Thoracic aorta (tissue), 2 donors: Measurements from ENCODE around the gene CCDC77. TPM values are rescaled to one million over a fixed set of nuclear protein-coding genes. Genes with fewer than 3 reads are reported as not detected.
A peak's percentile ranks its signal among the peaks of the same experiment; 100 is the strongest.
"Not testable (repeated sequence)": the region's sequence is repeated elsewhere in the genome, so short reads cannot be mapped to it uniquely, and the experiment has no call there.

Experiments
- ATAC-seq: fragments of 150-250 bp; one replicate; pipeline ENCODE4 v1.8.0; 2017; ENCODE audit warnings: low read depth; ENCODE audit not compliant: insufficient number of reproducible peaks, low FRiP score
- DNase-seq: peaks from one replicate; pipeline ENCODE4 v3.0.0-alpha.2; 2020; ENCODE audit warnings: low spot score
- H3K27ac ChIP-seq, 2 donors: fragments of 200-600 bp; sonication (generic); 1 replicate in 1 of 2; 2 replicates in 1 of 2; pipeline ENCODE4 v1.5.1; 2016; ENCODE audit warnings: mild to moderate bottlenecking in 2 of 2, moderate library complexity in 2 of 2
- H3K27me3 ChIP-seq: fragments of 200-600 bp; sonication (generic); replicated peaks from 2 replicates; pipeline ENCODE4 v1.6.0; 2016; ENCODE audit warnings: mild to moderate bottlenecking; ENCODE audit not compliant: insufficient read depth
- H3K36me3 ChIP-seq: fragments of 200-600 bp; sonication (generic); one replicate; pipeline ENCODE4 v1.5.1; 2016
- H3K4me1 ChIP-seq, 2 donors: fragments of 200-600 bp; sonication (generic); 1 replicate in 1 of 2; 2 replicates in 1 of 2; pipeline versions ENCODE4 v1.5.1 to v1.6.0; 2016; ENCODE audit warnings: low read depth in 2 of 2, mild to moderate bottlenecking in 1 of 2; ENCODE audit not compliant: control insufficient read depth in 1 of 2
- H3K4me3 ChIP-seq: fragments of 200-600 bp; sonication (generic); 2 replicates; pipeline ENCODE4 v1.5.1; 2016; ENCODE audit warnings: mild to moderate bottlenecking
- H3K9me3 ChIP-seq: fragments of 200-600 bp; sonication (generic); 2 replicates; pipeline ENCODE4 v1.5.1; 2016
- total RNA-seq, 2 donors: library from RNA; depleted of rRNA; stranded (reverse); fragments of >200 nt; gene quantifications; one replicate each; pipeline versions ENCODE4 v1.1.0 to v1.2.3, GENCODE V29; 2016
- TF ChIP-seq, protein P1 (sequence below): fragments of 200-600 bp; sonication (generic); IDR thresholded peaks from one replicate; pipeline ENCODE4 v1.5.1; 2019; ENCODE audit warnings: antibody characterized with exemption

CCDC77 gene
- total RNA-seq, 2 donors from 2014 or later: 5.6 to 7.2 TPM

DNA sequence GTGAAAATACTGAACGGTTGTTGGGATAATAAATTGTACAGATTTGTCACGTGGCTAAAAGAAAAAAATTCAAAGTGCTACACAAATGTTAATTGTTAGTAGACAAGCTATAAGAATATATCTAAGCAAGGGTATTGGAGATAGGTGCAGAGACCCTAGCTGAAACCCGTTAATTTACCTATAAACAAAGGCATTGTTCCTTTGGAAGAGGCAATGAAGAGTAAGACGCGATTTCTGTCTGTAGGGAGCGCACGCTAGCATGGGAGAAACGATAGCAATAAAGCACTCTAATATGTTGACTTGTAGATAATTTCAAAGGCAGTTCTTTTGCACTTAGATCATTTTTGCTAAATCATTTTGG lies 565 bp downstream of the CCDC77 start:
- Histone ChIP-seq H3K4me3 (peak overlapping the region; percentile 82), H3K9me3 (no peaks in the 10 kb centered on the region), H3K27ac (peak overlapping the region; percentile 43 to 74), H3K4me1 (peaks cover 6 to 14% of the 10 kb centered on the region in 2 donors), H3K27me3 (no peaks in the 10 kb centered on the region), H3K36me3 (no peaks in the 10 kb centered on the region)
- DNase-seq (no peak), ATAC-seq (no peak)
- TF ChIP-seq, protein P1, sequence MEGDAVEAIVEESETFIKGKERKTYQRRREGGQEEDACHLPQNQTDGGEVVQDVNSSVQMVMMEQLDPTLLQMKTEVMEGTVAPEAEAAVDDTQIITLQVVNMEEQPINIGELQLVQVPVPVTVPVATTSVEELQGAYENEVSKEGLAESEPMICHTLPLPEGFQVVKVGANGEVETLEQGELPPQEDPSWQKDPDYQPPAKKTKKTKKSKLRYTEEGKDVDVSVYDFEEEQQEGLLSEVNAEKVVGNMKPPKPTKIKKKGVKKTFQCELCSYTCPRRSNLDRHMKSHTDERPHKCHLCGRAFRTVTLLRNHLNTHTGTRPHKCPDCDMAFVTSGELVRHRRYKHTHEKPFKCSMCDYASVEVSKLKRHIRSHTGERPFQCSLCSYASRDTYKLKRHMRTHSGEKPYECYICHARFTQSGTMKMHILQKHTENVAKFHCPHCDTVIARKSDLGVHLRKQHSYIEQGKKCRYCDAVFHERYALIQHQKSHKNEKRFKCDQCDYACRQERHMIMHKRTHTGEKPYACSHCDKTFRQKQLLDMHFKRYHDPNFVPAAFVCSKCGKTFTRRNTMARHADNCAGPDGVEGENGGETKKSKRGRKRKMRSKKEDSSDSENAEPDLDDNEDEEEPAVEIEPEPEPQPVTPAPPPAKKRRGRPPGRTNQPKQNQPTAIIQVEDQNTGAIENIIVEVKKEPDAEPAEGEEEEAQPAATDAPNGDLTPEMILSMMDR: no peak

DNA sequence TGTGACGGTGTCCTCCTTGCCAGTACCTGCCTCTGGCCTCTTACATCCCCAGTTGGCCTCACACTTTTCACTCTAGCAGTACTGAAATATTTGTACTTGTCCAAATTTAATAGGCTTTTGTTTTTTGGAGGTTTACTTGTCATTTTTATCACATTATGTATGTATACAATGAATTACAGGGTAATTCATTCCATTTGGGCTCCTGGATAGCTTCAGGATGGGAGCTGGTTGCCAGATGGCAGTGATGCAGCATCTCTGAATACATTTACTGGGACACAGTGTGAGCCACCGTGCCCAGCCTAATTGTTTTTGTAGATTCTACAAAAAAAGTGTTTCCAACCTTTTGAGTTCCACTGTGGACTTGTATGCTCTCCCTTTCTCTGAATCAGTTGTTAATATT lies 13.4 kb downstream of the CCDC77 start:
- ATAC-seq: no peak
- no peaks in the 10 kb centered on the region for H3K36me3 ChIP-seq

DNA sequence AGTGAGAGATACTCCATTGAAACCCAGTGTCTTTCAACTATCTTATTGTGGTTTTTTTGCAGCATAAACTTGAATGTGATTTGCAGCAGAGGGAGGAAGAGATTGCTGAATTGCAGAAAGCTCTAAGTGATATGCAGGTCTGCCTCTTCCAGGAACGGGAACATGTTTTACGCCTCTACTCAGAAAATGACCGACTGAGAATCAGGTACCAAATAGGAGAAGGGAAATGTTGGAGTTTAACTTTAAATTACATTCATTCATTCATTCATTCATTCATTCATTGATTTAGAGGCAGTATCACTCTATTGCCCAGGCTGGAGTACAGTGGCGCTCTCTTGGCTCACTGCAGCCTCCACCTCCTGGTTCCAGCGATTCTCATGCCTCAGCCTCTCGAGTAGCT lies 17.0 kb downstream of the CCDC77 start:
- H3K4me1 ChIP-seq: no peaks in the 10 kb centered on the region
- no peaks in the 10 kb centered on the region for H3K9me3 ChIP-seq
- H3K27me3 ChIP-seq: no peaks in the 10 kb centered on the region
- TF ChIP-seq, protein P1: no peak
- H3K36me3 ChIP-seq: no peaks in the 10 kb centered on the region
- no peak overlapping the region for H3K4me3 ChIP-seq
- H3K27ac ChIP-seq: no peak overlapping the region
- ATAC-seq: no peak
- no peak for DNase-seq

More for the DNA sequence above, 13.4 kb downstream of the CCDC77 start:
- no peak for DNase-seq
- no peak overlapping the region for H3K4me3 ChIP-seq
- H3K27me3 ChIP-seq: no peaks in the 10 kb centered on the region
- no peaks in the 10 kb centered on the region for H3K4me1 ChIP-seq
- TF ChIP-seq, protein P1: no peak
- H3K27ac ChIP-seq: no peak overlapping the region
- H3K9me3 ChIP-seq: no peaks in the 10 kb centered on the region

DNA sequence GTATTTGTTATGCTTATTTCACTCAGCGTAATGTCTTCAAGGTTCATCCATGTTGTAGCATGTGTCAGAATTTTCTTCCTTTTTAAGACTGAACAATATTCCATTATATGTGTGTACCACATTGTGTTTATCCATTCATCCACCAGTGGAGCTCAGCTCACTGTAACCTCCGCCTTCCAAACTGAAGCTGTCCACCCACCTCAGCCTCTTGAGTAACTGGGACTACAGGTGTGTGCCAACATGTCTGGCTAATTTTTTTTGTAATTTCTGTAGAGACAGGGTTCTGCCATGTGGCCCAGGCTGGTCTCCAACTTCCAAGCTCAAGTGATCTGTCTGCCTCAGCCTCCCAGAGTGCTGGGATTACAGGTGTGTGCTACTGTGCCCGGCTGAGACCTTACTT lies 21.1 kb downstream of the CCDC77 start:
- Histone ChIP-seq H3K4me3 (no peak overlapping the region), H3K27ac (no peak overlapping the region), H3K36me3 (no peaks in the 10 kb centered on the region), H3K9me3 (no peaks in the 10 kb centered on the region), H3K27me3 (no peaks in the 10 kb centered on the region), H3K4me1 (no peaks in the 10 kb centered on the region)
- TF ChIP-seq, protein P1: no peak
- no peak for DNase-seq
- ATAC-seq: no peak

DNA sequence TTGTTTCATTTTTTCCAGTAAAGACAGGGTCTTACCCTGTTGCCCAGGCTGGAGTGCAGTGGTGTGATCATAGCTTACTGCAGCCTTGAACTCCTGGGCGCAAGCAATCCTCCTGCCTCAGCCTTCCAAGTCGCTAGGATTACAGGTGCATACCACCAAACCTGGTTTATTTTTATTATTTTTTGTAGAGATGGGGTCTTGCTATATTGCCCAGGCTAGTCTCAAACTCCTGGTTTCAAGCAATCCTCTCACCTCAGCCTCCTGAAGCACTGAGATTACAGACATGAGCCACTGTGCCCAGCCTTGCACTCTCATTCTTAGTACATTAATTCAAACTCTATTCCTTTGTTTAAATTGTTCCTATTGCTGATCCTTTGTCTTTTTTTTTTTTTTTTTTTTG lies 34.3 kb downstream of the CCDC77 start:
- not testable (repeated sequence) for DNase-seq, H3K27ac ChIP-seq, H3K27me3 ChIP-seq, ATAC-seq, H3K4me1 ChIP-seq, H3K36me3 ChIP-seq, H3K9me3 ChIP-seq, H3K4me3 ChIP-seq

DNA sequence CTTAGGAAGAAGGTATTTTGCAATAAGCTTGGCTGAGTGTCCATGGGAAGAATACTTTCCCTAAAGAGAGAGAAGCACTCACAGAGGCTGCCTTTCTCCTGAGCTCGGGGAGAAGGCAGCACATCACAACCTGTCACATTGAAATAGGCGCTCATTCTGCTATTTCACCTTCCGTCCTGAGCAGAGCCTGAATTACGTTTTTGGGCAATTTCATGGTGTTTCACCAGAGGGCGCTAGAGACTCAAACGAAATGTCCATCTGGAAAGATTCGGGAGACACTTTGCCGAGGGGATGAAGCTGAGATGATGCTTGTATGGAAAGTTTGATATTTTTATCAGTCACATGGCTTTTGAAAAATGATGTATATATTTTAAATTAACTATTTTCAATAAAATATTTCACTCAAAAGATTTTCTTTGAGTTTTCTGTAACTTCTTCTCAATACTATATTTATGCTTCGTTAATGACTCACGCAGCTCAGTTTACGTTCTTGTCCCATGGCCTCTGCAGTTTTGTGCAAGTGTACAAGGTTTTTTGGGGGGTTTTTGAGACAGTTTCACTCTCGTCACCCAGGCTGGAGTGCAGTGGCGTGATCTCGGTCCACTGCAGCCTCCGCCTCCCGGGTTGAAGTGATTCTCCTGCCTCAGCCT lies 40.9 kb downstream of the CCDC77 start:
- Histone ChIP-seq H3K4me3 (no peak overlapping the region), H3K36me3 (no peaks in the 10 kb centered on the region), H3K27ac (no peak overlapping the region), H3K4me1 (no peaks in the 10 kb centered on the region), H3K9me3 (no peaks in the 10 kb centered on the region), H3K27me3 (no peaks in the 10 kb centered on the region)
- TF ChIP-seq, protein P1: peak; percentile 68
- ATAC-seq: no peak
- DNase-seq: no peak
